ENCODE results near the gene GPHB5.
"Not testable (repeated sequence)": the region's sequence is repeated elsewhere in the genome, so short reads cannot be mapped to it uniquely, and the experiment has no call there.

The GPHB5 gene, protein sequence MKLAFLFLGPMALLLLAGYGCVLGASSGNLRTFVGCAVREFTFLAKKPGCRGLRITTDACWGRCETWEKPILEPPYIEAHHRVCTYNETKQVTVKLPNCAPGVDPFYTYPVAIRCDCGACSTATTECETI

DNA sequence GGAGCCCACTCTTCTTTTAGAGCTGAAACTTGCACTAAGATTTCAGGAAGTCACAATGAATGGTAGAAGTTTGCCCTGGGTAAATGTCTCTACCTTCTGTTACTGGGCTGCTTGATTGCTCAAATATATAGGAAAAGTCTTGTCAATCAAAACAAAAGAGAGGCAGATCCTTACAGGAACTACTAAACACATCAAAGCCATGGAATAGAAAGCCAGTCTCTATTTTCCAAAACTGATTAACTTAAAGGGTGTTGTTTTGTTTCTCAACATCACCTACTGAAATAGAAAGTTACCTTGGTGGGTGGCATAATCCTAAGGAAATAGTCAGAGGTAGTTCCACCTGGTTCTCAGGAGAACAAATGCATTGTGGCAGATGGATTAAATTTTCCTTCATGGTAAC, at the start of gene GPHB5:
Gene GPHB5, minus strand, starts transcription at position 101 of the 400 bp plus-strand sequence. CDS start 1,086 bp downstream, outside the sequence.
- DNase-seq: no peak

DNA sequence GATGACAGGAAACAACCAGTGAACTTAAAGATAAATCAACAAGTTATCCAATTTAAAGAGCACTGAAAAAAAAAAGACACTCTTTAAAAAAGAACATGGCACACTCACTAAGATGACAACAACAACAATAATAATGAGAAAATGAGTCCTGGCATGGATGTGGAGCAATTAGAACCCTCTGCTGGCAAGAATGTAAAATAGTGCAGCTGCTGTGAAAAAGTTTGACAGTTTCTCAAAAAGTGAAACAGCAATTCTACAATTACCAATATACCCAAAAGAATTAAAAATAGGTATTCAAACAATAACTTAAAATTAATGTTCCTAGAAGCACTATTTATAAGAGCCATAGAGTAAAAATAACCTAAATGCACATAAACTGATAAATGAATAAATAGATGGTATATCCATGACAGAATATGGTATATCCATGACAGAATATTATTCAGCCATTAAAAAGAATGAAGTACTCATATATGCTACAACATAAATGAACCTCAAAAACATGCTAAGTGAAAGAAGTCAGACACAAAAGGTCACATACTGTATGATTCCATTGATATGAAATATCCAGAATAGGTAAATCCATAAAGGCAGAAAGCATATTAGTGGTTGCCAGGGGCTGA, 49.1 kb upstream of the GPHB5 start:
- DNase-seq: no peak

DNA sequence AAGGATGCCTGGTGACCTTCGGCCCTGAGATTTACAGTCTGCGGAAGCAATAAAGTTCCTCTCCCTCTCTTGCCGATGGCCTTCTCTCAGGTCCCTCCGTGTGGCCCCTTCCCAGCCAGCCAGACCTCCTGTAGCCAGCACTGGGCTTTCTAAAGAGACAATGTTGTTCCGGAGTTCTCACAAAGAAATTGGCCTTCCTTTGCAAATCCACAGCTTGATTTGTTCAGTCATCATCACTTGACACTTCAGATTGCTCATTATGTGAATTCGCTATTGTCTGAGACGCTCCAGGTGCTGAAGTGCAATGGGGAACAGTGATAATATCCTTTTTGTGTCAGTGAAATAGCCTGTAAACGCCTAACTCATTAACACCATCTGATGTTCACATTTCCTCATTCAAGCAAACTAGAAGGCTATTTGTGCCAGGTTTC, 43.7 kb upstream of the GPHB5 start:
- DNase-seq: peak; percentile 72

DNA sequence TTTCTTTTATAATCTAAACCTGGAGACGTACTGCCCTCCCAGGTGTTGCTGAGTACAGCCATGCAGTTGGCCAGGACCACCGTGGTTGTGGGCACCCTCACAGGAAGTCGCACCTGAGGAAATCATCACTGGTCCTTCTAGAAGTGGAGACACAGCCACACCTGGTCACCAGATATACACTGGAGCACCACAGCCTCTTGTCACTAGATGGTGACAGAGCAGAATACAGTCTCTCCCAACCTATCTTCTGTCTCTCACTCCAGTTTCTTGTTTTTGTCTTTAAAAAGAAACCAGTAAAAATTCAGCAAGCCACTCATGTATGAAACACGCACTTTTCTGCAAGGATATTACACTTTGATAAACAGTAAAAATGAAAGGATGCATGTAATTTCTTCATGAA, 43.1 kb upstream of the GPHB5 start:
- no peak for DNase-seq

DNA sequence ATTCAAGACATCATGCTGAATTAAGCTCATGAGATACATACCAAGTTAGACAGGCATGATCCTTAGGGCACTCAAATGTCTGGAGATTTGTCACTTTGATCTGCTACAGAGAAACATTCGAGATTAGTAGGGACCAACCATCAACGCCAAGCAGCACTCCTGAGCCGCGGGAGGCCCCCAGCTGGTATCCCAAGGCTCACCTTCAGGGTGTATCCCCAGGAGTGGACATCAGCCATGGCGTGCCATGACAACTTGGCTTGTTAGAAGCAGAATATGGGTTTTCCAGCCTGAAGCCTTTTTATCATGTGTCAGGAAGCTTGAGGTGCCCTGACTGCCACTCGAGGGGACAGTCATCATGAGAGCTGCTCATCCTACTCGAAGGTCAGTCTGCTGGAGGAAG, 39.1 kb upstream of the GPHB5 start:
- no peak for DNase-seq

DNA sequence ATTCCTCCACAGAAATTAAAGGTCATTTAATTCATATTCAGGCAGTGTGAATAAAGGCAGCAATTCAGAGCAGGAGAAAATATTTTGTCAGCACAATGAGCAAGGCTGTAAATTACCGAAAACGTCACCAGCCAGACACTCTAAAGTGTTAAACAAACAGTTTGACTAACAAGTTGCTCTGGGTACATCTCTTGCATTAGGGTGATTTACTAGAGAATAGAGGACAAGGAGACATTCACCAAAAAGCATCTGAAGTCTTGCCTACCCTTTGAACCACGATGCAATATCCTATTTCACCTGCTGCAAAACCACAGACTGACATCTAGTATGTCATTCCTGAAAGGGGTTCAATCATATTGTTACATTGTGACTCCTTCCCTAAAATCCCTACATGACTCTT, 27.1 kb upstream of the GPHB5 start:
- DNase-seq: peak; percentile 13

DNA sequence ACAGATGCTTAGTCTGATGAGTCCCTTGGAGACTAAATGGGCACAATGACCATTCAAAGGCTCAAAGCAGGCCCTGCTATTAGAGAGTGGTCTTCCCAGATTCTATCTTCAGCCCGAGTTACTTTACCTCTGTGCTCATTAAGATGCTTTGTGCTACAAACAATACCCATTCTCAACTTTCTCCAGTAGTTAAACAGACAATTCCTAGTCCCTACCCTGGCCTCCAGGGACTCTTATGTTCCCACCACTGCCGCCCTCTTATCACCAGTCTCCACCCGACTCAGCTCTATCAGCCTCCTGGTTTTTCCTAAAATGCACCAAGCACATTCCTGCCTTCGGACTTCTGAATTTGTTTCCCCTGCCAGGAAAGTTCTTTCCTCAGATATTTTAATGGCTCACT, 25.6 kb upstream of the GPHB5 start:
- DNase-seq: no peak

DNA sequence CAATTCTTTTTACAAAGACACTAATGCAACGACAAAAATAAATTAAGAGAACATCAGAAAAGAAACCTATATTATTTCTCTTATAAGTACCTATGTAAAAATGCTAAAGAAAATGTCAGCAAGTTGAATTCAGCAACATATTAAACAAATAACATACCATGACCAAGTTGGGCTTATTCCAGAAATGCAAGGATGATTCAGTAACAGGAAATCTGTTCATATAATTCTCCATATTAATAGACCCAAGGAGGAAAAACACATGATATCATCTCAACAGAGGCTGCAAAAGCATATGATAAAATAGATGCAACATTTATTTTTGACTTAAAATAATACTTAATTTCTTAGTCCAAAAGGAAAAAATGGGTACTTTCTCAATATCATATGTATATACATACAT, 25.1 kb upstream of the GPHB5 start:
- no peak for DNase-seq

DNA sequence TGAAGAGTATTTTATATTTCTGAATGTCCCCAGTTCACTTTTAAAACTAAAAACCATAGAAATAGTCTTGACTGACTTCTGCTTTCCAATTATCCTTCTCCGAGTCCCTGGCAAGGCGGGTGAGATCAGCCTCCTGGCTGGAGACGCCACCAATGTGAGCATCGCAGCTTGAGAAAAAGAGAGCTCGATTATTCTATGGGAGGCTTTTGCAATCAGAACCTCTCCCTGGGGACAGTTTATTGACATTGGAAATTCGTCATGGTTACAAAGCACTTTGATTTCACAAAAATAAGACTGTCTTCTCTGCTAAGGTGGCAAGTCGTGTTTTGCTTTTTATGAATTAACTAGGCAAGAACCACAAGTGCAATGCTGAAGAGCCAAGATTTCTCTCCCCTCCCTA, 23.6 kb upstream of the GPHB5 start:
- DNase-seq: no peak

DNA sequence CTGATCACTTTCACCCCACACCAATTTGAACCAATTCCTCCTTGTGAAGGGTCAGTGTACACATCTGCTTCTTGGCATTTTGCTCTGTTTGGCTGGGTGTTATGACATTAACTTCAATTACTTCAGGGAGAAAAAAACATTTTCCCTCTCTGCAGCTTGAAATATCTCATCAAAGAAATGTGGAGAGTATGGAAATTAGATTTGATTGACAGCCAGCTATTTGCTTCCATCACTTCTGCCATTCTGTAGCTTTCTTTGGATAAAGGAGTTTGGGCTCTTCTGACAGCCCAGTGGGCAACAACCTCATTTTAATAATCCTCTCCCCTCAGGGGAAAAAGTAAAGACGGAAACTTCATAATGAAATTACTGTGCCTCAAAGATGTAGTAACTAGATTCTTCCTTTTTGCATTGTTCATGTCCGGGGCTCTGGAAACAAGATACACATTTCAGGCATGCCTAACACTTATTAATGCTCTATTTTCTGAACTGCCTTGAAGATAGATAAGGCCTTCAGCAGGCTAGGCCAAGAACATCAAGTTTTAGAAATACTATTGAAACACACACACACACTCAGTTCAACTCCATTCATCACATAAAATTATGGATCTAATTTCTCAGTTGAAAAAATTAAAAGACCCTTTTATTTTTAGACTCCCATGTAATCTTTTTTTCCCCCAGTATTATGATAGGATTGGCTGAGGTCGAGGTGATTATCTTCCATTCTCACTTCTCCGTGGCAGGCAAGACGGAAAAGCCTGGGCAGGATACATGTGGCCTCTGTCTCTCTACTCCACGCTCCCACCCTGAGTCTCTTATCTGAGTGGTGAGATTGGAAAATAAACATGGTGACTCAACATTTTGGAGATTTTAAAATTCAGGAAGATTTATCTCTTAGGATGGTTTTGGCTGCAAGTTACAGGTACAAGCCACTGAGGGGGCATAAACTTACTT, 10.3 kb upstream of the GPHB5 start:
- no peak for DNase-seq

DNA sequence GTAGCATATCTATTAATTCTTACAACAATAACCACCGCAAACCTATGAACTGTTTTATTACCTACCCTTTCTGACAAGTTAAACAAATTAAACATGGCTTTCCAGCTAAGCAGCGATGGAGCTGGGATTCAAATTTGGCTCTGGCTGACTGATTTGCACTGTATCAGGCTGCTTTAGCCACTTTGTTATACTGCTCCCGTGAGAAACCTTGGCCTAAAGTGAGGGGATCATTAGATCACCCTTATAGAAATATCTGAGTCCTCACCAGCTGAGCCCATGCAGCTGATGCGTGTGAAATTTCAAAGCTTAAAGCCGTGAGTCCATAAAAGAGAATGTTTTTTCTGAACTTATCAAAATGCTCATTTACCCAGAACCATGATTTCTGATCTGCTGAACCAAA, 8.1 kb upstream of the GPHB5 start:
- no peak for DNase-seq

DNA sequence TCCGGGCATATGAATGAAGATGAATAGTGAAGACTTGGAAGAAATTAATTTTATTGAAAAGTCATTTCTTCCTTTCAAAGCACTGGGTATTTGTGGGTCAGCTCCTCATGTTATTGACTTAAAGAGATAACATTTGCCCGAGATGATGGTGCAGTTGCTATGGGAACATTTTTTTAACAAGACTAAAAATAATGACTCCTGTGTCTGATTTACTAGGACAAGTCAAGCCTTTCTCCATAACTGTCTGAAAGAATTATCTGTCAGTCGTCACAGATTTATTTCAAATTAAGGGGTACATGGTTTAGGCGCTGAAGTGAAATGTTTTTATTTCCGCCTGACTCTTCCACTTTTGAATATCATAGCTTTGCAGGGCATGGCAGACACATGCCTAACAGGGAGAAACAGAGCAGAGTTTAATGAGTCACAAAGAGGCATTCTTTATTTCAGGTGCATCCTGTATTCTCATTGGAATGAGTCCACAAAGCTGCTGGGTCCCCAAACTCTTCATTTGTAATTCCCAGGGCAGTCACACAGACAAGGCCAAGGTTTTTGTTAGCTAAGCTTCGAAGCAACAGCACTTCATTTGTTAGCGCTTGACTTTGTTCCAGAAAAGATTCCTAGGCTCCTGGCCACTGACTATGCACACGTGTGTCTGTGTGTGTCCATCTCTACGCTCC, 4.3 kb upstream of the GPHB5 start:
- no peak for DNase-seq

DNA sequence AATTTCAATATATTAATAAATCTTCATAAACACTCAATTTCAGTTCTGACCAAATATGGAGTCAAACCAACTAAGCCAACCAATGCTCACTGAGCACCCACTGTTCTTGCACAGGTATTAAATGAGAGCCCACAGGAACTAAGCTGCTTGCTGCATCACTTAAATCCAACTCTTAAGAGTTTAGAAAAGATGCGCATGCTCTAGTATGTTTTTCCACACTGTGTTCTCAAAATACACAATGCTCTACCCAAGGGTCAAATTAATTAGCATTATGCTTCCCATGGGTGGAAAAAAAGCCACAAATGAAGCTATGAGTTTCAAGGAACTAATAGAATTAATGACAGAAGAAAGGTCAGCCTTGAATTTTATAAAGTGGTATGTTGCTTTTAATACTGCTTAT, 3.7 kb upstream of the GPHB5 start:
- no peak for DNase-seq

DNA sequence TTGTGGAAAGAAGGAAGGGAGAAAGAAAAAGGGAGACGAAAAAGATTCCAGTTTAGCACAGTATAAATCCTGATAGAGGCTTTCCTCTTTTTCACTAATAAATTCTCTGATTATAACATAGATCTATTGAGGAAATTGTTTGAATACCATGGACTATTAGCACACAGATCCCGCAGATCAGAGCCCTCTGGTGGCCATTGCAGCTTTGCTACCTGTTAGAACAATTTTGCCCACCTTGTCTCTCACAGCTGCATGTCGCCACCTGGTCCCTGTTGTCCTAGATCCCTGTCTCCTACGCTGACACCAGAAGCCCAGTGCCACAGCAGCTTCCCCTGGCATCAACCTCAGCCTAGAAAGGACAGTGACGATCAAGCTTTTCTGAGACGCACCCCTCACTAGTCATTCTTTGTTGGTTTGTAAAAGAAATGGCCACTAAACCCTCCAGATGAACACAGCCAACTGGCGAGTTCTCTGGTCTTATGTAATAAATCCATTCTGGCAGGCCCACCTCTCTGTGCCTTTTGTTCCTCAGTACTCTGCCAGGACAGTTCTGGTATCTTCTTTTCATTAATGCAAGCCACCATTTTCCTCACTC, 9.9 kb downstream of the GPHB5 start:
- DNase-seq: no peak

DNA sequence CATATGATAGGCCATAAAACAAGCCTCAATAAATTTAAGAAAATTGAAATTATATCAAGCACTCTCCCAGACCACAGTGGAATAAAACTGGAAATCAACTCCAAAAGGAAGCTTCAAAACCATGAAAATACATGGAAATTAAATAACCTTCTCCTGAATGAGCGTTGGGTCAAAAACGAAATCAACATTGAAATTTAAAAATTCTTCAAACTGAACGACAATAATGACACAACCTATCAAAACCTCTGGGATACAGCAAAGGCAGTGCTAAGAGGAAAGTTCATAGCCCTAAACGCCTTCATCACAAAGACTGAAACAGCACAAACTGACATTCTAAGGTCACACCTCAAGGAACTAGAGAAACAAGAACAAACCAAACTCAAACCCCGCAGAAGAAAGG, 14.3 kb downstream of the GPHB5 start:
- DNase-seq: not testable (repeated sequence)

DNA sequence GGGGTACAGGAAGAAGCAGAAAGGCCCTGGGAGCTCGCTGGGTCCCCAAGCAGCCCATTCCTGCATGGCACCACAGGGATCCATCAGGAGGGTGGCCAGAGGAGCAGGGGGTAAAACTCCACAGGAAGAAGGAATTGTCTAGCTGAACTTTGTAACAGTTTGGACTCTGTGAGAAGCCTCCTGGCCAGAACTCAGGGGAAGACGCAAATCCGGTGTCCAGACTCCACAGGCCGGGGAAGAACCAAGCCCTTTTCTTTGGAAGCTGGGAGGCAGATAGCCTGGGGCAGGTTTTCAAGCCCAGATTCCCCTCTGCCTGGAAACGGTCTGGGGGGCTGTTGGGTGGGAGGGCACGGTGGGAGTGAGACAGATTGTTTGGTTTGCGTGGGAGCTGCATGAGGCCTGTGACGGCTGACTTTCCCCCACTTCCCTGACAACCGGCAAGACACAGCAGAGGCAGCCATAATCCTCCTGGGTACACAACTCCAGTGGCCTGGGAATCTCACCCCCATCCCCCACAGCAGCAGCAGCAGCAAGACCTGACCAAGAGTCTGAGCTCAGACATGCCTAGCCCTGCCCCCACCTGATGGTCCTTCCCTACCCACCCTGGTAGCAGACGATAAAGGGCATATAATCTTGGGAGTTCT, 16.7 kb downstream of the GPHB5 start:
- DNase-seq: no peak

DNA sequence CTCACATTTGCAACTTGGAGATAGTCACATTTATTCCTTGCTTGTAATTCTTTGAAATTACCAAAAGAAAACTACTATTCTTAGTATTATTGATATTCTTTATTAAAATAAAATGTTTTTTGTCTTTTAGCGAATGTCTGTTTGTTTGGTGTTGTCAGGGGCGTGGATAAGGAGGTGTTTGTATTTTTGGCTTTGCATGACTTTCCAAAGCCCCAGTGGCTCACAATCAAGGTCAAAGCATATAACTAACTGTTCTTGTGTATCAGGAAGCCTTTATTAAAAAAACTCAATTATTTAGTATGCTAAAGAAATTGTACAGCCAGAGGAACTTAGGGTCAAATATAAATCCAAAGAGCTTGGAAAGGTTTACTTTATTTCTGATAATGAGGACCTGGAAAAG, 17.9 kb downstream of the GPHB5 start:
- DNase-seq: no peak

DNA sequence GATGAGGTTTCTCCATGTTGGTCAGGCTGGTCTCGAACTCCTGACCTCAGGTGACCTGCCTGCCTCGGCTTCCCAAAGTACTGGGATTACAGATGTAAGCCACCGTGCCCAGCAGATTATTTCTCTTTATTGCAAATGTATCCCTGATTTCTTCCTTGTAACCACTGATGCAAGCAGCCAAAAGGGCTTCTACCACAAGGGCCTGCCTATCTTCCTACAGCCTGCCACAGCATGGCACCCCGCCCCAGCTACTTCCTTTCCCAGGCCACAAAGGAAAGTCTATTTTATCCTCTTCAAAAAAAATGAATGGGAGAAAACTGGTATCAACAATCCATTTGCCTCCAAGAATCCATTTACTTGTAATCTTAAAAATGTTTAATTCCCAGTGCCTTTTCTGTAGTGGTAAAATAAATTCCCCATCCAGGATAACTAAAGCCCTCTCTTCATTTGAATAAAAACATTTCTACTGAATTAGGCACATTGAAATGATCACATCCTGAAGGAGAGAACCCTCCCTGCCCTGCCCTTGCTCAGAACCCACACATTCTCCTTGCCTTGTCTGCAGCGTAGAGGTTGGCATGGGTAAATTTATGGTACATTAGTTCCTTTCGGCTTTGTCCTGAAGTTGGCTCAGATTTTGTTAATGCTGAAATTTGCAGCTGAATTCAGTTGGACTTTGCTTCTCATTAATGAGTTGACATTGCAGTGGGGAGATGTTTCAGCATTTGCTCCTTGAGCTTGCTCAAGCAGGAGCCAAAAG, 19.2 kb downstream of the GPHB5 start:
- no peak for DNase-seq

DNA sequence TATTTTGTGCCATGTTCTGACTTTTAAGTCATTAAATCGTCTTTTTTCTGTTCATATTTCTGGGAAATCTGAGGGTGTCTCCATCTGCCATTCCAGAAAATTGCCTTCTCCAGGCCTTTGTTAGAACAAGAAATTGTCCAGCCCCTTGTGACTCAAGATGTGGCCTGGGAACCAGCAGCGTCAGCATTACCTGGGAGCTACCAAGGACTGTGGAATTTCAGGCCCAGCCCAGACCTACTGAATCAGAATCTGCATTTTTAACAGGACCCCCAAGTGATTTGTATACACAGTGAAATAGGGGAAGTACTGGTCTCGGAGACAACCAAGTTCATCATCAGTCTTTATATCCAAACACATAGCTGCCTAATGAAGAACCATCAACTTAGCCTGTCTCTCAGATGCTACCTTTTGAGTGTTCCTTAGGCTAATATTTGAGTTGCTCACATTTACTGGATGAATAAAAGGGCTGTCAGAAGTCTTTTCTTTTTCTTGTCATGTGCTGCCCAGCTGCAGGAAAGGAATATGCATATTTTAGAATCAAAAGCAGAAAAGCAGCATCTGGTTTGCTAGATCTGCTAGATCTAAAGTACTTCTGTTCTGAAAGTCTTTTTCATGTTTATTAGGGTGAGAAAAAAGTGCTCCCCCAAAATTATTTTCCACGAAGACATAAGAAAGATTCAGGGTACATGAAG, 21.2 kb downstream of the GPHB5 start:
- DNase-seq: no peak

DNA sequence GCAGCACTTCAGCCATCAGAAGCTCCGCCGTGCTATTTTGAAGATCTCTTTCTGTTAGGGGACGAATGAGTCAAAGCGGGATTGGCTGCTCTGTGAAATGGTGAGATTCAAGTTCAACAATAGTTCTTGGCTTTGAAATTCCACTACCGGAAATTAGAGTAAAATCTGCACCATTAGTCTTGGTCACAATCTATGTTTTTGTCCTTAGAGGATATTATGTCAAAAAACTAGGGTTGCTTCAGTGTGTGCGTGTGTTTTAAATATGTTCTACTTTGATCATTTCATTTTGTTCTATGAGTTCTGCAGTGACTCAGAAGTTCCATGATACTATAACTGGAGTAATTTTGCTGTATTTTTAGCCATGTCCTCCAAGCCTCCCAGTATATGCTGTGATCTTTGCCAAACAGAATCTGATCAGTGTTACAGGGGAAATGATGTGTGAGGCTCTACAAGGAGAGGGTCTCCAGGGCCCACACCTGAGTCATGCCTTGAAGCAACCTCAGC, 22.6 kb downstream of the GPHB5 start:
- DNase-seq: no peak

DNA sequence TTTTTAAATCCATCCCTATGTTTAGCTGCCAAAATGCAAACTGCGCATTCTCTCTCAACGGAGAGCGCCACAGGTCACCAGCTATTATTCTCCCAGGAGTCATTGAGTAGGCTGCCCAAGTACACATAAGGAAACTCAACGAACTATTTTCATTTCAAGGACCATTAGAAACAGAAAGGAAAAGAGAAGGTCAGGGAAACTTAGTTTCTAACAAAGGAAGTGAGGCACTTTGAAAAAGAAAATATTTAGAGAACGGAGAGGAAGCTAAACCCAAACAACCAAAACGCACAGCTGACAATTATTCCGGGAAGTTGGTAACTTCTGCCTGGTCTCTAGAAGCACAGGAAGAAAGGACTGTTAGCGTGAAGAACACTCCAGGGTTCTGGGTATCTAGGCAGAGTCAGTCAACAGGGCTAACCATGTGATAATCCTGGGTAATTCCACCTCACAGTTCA, 23.5 kb downstream of the GPHB5 start:
- DNase-seq: no peak

All from NCI-H1436 treated with DMSO at 0.1 percent for 48 hours (cell line).